Astrocyte (in vitro differentiated cells and primary cell): Measurements from ENCODE around the gene CARD19.

Experiments
- EZH2 ChIP-seq: IDR thresholded peaks from 2 replicates; pipeline ENCODE4 v1.6.1; 2012; ENCODE audit warnings: mild to moderate bottlenecking, low read length, inconsistent platforms; ENCODE audit not compliant: insufficient read depth
- TF ChIP-seq, protein P1 (sequence below): IDR thresholded peaks from 2 replicates; pipeline ENCODE4 v1.5.1; 2011; ENCODE audit warnings: low read depth, mild to moderate bottlenecking, inconsistent platforms, low read length, moderate library complexity; ENCODE audit not compliant: insufficient read depth

DNA sequence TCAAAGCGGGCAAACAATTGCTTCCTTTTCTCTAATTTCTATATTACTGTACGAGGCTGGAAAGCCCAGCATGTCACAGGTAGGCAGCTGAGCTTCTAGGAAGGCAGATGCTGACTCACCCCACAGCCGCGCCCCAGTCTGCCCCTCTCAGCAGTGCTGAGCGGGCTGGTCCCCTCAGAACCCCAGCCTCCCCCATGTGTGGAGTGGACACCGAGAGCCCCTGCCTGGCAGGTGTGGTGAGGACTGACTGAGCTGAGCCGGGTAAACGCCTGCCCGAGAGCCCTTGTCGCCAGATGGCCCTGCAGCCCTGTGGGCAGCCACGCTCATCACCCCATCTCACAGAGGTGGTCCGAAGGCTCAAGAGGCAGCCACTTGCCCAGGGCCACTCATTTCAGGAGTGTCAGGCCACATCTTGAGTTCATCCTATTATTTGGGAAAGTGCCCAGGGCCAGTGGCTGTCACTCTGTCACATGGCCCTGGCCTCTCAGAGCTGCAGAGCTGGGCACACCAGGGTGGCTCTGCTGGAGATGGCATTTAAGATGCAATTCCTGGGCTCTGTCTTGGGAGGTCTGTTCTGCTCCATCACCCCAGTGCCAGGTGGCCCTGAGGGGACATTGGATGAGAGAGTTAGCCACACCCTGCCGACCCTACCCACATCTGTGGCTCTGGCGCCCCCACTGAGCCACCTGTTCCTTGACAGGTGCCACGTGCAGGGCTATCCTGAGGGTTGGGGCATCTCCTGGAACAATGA, 12.4 kb downstream of the CARD19 start:
- TF ChIP-seq, protein P1, sequence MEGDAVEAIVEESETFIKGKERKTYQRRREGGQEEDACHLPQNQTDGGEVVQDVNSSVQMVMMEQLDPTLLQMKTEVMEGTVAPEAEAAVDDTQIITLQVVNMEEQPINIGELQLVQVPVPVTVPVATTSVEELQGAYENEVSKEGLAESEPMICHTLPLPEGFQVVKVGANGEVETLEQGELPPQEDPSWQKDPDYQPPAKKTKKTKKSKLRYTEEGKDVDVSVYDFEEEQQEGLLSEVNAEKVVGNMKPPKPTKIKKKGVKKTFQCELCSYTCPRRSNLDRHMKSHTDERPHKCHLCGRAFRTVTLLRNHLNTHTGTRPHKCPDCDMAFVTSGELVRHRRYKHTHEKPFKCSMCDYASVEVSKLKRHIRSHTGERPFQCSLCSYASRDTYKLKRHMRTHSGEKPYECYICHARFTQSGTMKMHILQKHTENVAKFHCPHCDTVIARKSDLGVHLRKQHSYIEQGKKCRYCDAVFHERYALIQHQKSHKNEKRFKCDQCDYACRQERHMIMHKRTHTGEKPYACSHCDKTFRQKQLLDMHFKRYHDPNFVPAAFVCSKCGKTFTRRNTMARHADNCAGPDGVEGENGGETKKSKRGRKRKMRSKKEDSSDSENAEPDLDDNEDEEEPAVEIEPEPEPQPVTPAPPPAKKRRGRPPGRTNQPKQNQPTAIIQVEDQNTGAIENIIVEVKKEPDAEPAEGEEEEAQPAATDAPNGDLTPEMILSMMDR: no peak
- no peak for TF ChIP-seq EZH2
